Trophoblast cell (in vitro differentiated cells and primary cell): Measurements from ENCODE around the gene PAM.

ENCODE experiments used
- DNase-seq, 2 donors: peaks; one replicate each; pipeline ENCODE4 v3.0.0-alpha.2; 2016
- H2AFZ ChIP-seq: 2 replicates; pipeline ENCODE4 v1.6.1; 2013; ENCODE audit warnings: low read length, moderate library complexity, mild to moderate bottlenecking; ENCODE audit not compliant: insufficient read depth, poor library complexity
- H2AK5ac ChIP-seq: 2 replicates; pipeline ENCODE4 v1.6.1; 2013; ENCODE audit warnings: mild to moderate bottlenecking, low read length
- H2BK120ac ChIP-seq: 2 replicates; pipeline ENCODE4 v1.6.1; 2013; ENCODE audit warnings: low read length, mild to moderate bottlenecking, moderate library complexity; ENCODE audit not compliant: insufficient read depth, poor library complexity
- H2BK12ac ChIP-seq: 2 replicates; pipeline ENCODE4 v1.6.1; 2013; ENCODE audit warnings: mild to moderate bottlenecking, low read length, moderate library complexity
- H2BK5ac ChIP-seq: 2 replicates; pipeline ENCODE4 v1.6.1; 2013; ENCODE audit warnings: low read length, low read depth, moderate library complexity, mild to moderate bottlenecking; ENCODE audit not compliant: poor library complexity
- H3K14ac ChIP-seq: 2 replicates; pipeline ENCODE4 v1.6.1; 2013; ENCODE audit warnings: mild to moderate bottlenecking, low read length
- H3K18ac ChIP-seq: 2 replicates; pipeline ENCODE4 v1.6.1; 2013; ENCODE audit warnings: mild to moderate bottlenecking, low read length
- H3K23ac ChIP-seq: 2 replicates; pipeline ENCODE4 v1.6.1; 2013; ENCODE audit warnings: low read length
- H3K27ac ChIP-seq: 2 replicates; pipeline ENCODE4 v1.5.1; 2013; ENCODE audit warnings: low read depth, mild to moderate bottlenecking, inconsistent platforms, low read length, moderate library complexity
- H3K27me3 ChIP-seq: 2 replicates; pipeline ENCODE4 v1.6.1; 2013; ENCODE audit warnings: inconsistent platforms, mild to moderate bottlenecking, low read length, moderate library complexity; ENCODE audit not compliant: insufficient read depth
- H3K36me3 ChIP-seq, 2 experiments: 1 replicate in 1 of 2; 2 replicates in 1 of 2; pipeline ENCODE4 v1.6.1; 2013; ENCODE audit warnings: low read length in 2 of 2, mild to moderate bottlenecking in 2 of 2, moderate library complexity in 1 of 2; ENCODE audit not compliant: insufficient read depth in 2 of 2, control insufficient read depth in 1 of 2
- H3K4ac ChIP-seq: 2 replicates; pipeline ENCODE4 v1.6.1; 2013; ENCODE audit warnings: low read depth, mild to moderate bottlenecking, low read length, moderate library complexity
- H3K4me1 ChIP-seq, 2 experiments: 1 replicate in 1 of 2; 2 replicates in 1 of 2; pipeline ENCODE4 v1.6.1; 2013; ENCODE audit warnings: low read length in 2 of 2, mild to moderate bottlenecking in 2 of 2, moderate library complexity in 1 of 2; ENCODE audit not compliant: insufficient read depth in 2 of 2, control insufficient read depth in 1 of 2
- H3K4me2 ChIP-seq: 2 replicates; pipeline ENCODE4 v1.6.1; 2013; ENCODE audit warnings: inconsistent platforms, mild to moderate bottlenecking, low read length, moderate library complexity
- H3K4me3 ChIP-seq: 2 replicates; pipeline ENCODE4 v1.5.1; 2013; ENCODE audit warnings: mild to moderate bottlenecking, low read depth, low read length, inconsistent platforms
- H3K79me1 ChIP-seq: one replicate; pipeline ENCODE4 v1.6.1; 2013; ENCODE audit warnings: low read length
- H3K79me2 ChIP-seq: 2 replicates; pipeline ENCODE4 v1.6.1; 2013; ENCODE audit warnings: low read length, mild to moderate bottlenecking; ENCODE audit not compliant: control insufficient read depth, insufficient read depth, poor library complexity
- H3K9ac ChIP-seq: 2 replicates; pipeline ENCODE4 v1.6.1; 2013; ENCODE audit warnings: mild to moderate bottlenecking, low read length
- H3K9me3 ChIP-seq: 2 replicates; pipeline ENCODE4 v1.6.1; 2013; ENCODE audit warnings: low read depth, mild to moderate bottlenecking, control low read depth, inconsistent platforms, low read length; ENCODE audit not compliant: insufficient read depth
- H4K12ac ChIP-seq: 2 replicates; pipeline ENCODE4 v1.6.1; 2013; ENCODE audit warnings: low read depth, mild to moderate bottlenecking, low read length, moderate library complexity
- H4K8ac ChIP-seq: 2 replicates; pipeline ENCODE4 v1.6.1; 2013; ENCODE audit warnings: low read depth, mild to moderate bottlenecking, low read length, moderate library complexity
- H4K91ac ChIP-seq: one replicate; pipeline ENCODE4 v1.6.1; 2013; ENCODE audit warnings: low read depth, mild to moderate bottlenecking, low read length, moderate library complexity
- WGBS: extraction: QIAGEN DNeasy Blood & Tissue Kit; methylation state at CpG from one replicate; pipeline ENCODE4 v1.1.7; 2013; ENCODE audit warnings: missing lambda C conversion rate; ENCODE audit not compliant: insufficient read length, insufficient coverage; ENCODE audit errors: extremely low coverage; 5-methylcytosine and 5-hydroxymethylcytosine counted together

PAM gene

GRCh38 chr5:102850503-102850902, 95.4 kb downstream of the PAM start:
- no peak overlapping the region for H2AFZ ChIP-seq
- no peak overlapping the region for H4K8ac ChIP-seq
- no peaks in the 10 kb centered on the region for H3K79me1 ChIP-seq
- H3K36me3 ChIP-seq, result no peaks in the 10 kb centered on the region
- no peak overlapping the region for H3K4me3 ChIP-seq
- no peak overlapping the region for H4K12ac ChIP-seq
- no peaks in the 10 kb centered on the region for H3K4me1 ChIP-seq
- no peak overlapping the region for H2BK5ac ChIP-seq
- no peaks in the 10 kb centered on the region for H3K27me3 ChIP-seq
- no peak overlapping the region for H3K23ac ChIP-seq
- no peak overlapping the region for H4K91ac ChIP-seq
- H3K4me2 ChIP-seq, result no peak overlapping the region
- no peak overlapping the region for H3K9ac ChIP-seq
- no CpG with 5 or more reads among the region's 7 CpGs for WGBS
- no peak overlapping the region for H2AK5ac ChIP-seq
- DNase-seq, result no peak
- no peak overlapping the region for H2BK12ac ChIP-seq
- no peak overlapping the region for H3K14ac ChIP-seq
- no peak overlapping the region for H3K18ac ChIP-seq
- no peak overlapping the region for H2BK120ac ChIP-seq
- peaks cover 1% of the 10 kb centered on the region for H3K9me3 ChIP-seq
- H3K4ac ChIP-seq, result no peak overlapping the region
- no peaks in the 10 kb centered on the region for H3K79me2 ChIP-seq
- no peak overlapping the region for H3K27ac ChIP-seq

GRCh38 chr5:102853680-102854079, 98.6 kb downstream of the PAM start:
- H3K4me3 ChIP-seq, result no peak overlapping the region
- H3K14ac ChIP-seq, result no peak overlapping the region
- H4K91ac ChIP-seq, result no peak overlapping the region
- DNase-seq, result no peak
- no peak overlapping the region for H3K4me2 ChIP-seq
- H4K12ac ChIP-seq, result no peak overlapping the region
- H2BK5ac ChIP-seq, result no peak overlapping the region
- no peak overlapping the region for H3K18ac ChIP-seq
- no peak overlapping the region for H3K27ac ChIP-seq
- no peak overlapping the region for H2BK12ac ChIP-seq
- H3K4ac ChIP-seq, result no peak overlapping the region
- H3K79me1 ChIP-seq, result no peaks in the 10 kb centered on the region
- no peaks in the 10 kb centered on the region for H3K4me1 ChIP-seq
- no peak overlapping the region for H4K8ac ChIP-seq
- H3K9me3 ChIP-seq, result peaks cover 1% of the 10 kb centered on the region
- no CpG with 5 or more reads among the region's 4 CpGs for WGBS
- no peak overlapping the region for H3K9ac ChIP-seq
- H3K27me3 ChIP-seq, result no peaks in the 10 kb centered on the region
- no peak overlapping the region for H2AK5ac ChIP-seq
- no peaks in the 10 kb centered on the region for H3K79me2 ChIP-seq
- H3K23ac ChIP-seq, result no peak overlapping the region
- H2BK120ac ChIP-seq, result no peak overlapping the region
- H2AFZ ChIP-seq, result no peak overlapping the region
- H3K36me3 ChIP-seq, result no peaks in the 10 kb centered on the region

- H2AFZ ChIP-seq, result no peak overlapping the region
- no peak overlapping the region for H3K18ac ChIP-seq
- no peak overlapping the region for H3K4me2 ChIP-seq
- H3K9ac ChIP-seq, result no peak overlapping the region
- no peaks in the 10 kb centered on the region for H3K4me1 ChIP-seq
- H3K4ac ChIP-seq, result no peak overlapping the region
- no peak overlapping the region for H2BK12ac ChIP-seq
- no peak for DNase-seq
- no peaks in the 10 kb centered on the region for H3K79me2 ChIP-seq
- H3K14ac ChIP-seq, result no peak overlapping the region
- peaks cover 1% of the 10 kb centered on the region for H3K9me3 ChIP-seq
- H2BK120ac ChIP-seq, result no peak overlapping the region
- WGBS, result no CpG with 5 or more reads among the region's 4 CpGs
- no peak overlapping the region for H4K91ac ChIP-seq
- no peak overlapping the region for H3K23ac ChIP-seq
- H3K79me1 ChIP-seq, result no peaks in the 10 kb centered on the region
- H2AK5ac ChIP-seq, result no peak overlapping the region
- no peak overlapping the region for H2BK5ac ChIP-seq
- no peaks in the 10 kb centered on the region for H3K27me3 ChIP-seq
- no peak overlapping the region for H4K8ac ChIP-seq
- H4K12ac ChIP-seq, result no peak overlapping the region
- H3K4me3 ChIP-seq, result no peak overlapping the region
- H3K36me3 ChIP-seq, result no peaks in the 10 kb centered on the region
- no peak overlapping the region for H3K27ac ChIP-seq
Observed at GRCh38 chr5:102855681-102856388, 100.7 kb downstream of the PAM start.

GRCh38 chr5:102856389-102856777, 101.3 kb downstream of the PAM start:
- no peak overlapping the region for H2BK12ac ChIP-seq
- no peak overlapping the region for H2BK5ac ChIP-seq
- no peaks in the 10 kb centered on the region for H3K36me3 ChIP-seq
- H3K18ac ChIP-seq, result no peak overlapping the region
- H3K79me2 ChIP-seq, result no peaks in the 10 kb centered on the region
- H3K27ac ChIP-seq, result no peak overlapping the region
- H3K27me3 ChIP-seq, result no peaks in the 10 kb centered on the region
- no peak overlapping the region for H3K14ac ChIP-seq
- no peak overlapping the region for H2BK120ac ChIP-seq
- H3K79me1 ChIP-seq, result no peaks in the 10 kb centered on the region
- H3K4me1 ChIP-seq, result no peaks in the 10 kb centered on the region
- H2AK5ac ChIP-seq, result no peak overlapping the region
- no CpG with 5 or more reads among the region's 4 CpGs for WGBS
- no peak overlapping the region for H3K4me2 ChIP-seq
- no peak overlapping the region for H4K8ac ChIP-seq
- no peak overlapping the region for H2AFZ ChIP-seq
- DNase-seq, result no peak
- no peak overlapping the region for H3K9ac ChIP-seq
- H4K91ac ChIP-seq, result no peak overlapping the region
- H4K12ac ChIP-seq, result no peak overlapping the region
- H3K4me3 ChIP-seq, result no peak overlapping the region
- H3K9me3 ChIP-seq, result peaks cover 1% of the 10 kb centered on the region
- no peak overlapping the region for H3K23ac ChIP-seq
- no peak overlapping the region for H3K4ac ChIP-seq
